CD14-positive monocyte (primary cell): ENCODE measurements around the gene FAAP20. TPM values are rescaled to one million over a fixed set of nuclear protein-coding genes. Genes with fewer than 3 reads are reported as not detected.

Experiments used
- DNase-seq, 3 donors: peaks; one replicate each; pipeline ENCODE4 v3.0.0-alpha.2; 2011 to 2022
- H2AFZ ChIP-seq: 2 replicates; pipeline ENCODE4 v1.6.0; 2012; ENCODE audit warnings: mild to moderate bottlenecking, low read depth, low read length, inconsistent platforms; ENCODE audit not compliant: insufficient read depth, poor library complexity, severe bottlenecking
- H3K27ac ChIP-seq, 2 donors: 1 replicate in 1 of 2; 2 replicates in 1 of 2; pipeline ENCODE4 v1.5.1; 2012 to 2013; ENCODE audit warnings: low read length in 2 of 2, control low read depth in 1 of 2, inconsistent platforms in 1 of 2, low read depth in 1 of 2, mild to moderate bottlenecking in 1 of 2
- H3K27me3 ChIP-seq, 2 donors: one replicate each; pipeline versions ENCODE4 v1.6.0 to v1.6.1; 2011 to 2013; ENCODE audit warnings: low read length in 2 of 2; ENCODE audit not compliant: control insufficient read depth in 2 of 2, insufficient read depth in 2 of 2
- H3K36me3 ChIP-seq, 2 donors: replicated peaks in 1 of 2; 1 replicate in 1 of 2; 2 replicates in 1 of 2; pipeline versions ENCODE4 v1.5.1 to v1.6.1; 2012 to 2013; ENCODE audit warnings: low read length in 2 of 2, control low read depth in 1 of 2, inconsistent platforms in 1 of 2, mild to moderate bottlenecking in 1 of 2; ENCODE audit not compliant: insufficient read depth in 2 of 2, control insufficient read depth in 1 of 2
- H3K4me1 ChIP-seq, 2 donors: 1 replicate in 1 of 2; 2 replicates in 1 of 2; pipeline versions ENCODE4 v1.5.1 to v1.6.1; 2012 to 2013; ENCODE audit warnings: low read length in 2 of 2, control low read depth in 1 of 2, inconsistent platforms in 1 of 2, mild to moderate bottlenecking in 1 of 2, moderate library complexity in 1 of 2; ENCODE audit not compliant: insufficient read depth in 2 of 2, control insufficient read depth in 1 of 2
- H3K4me2 ChIP-seq: replicated peaks from 2 replicates; pipeline ENCODE3; 2012; ENCODE audit warnings: low read length, moderate library complexity, mild to moderate bottlenecking; ENCODE audit not compliant: poor library complexity, severe bottlenecking; ENCODE audit errors: extremely low read depth
- H3K4me3 ChIP-seq, 3 experiments: fragments of 200-600 bp in 1 of 3; sonication (generic) in 1 of 3; replicated peaks in 1 of 3; 1 replicate in 2 of 3; 2 replicates in 1 of 3; pipeline ENCODE4 v1.5.1; 2011 to 2013; ENCODE audit warnings: low read length in 3 of 3, mild to moderate bottlenecking in 3 of 3, control low read depth in 2 of 3, low read depth in 2 of 3, inconsistent platforms in 1 of 3, moderate library complexity in 1 of 3
- H3K79me2 ChIP-seq: 2 replicates; pipeline ENCODE4 v1.6.0; 2012; ENCODE audit warnings: mild to moderate bottlenecking, control low read depth, inconsistent platforms, low read length, moderate library complexity; ENCODE audit not compliant: insufficient read depth
- H3K9ac ChIP-seq: 2 replicates; pipeline ENCODE4 v1.6.0; 2017; ENCODE audit warnings: low read length, mild to moderate bottlenecking; ENCODE audit not compliant: insufficient read depth, poor library complexity, severe bottlenecking
- H3K9me3 ChIP-seq, 2 donors: replicated peaks in 1 of 2; 1 replicate in 1 of 2; 2 replicates in 1 of 2; pipeline versions ENCODE4 v1.5.1 to v1.6.1; 2012 to 2013; ENCODE audit warnings: low read length in 2 of 2, control low read depth in 1 of 2; ENCODE audit not compliant: control insufficient read depth in 1 of 2, insufficient read depth in 1 of 2
- H4K20me1 ChIP-seq: 2 replicates; pipeline ENCODE4 v1.6.0; 2012; ENCODE audit warnings: mild to moderate bottlenecking, low read length, control low read depth, moderate library complexity; ENCODE audit not compliant: insufficient read depth
- H3K27ac Mint-ChIP-seq, 7 donors: one replicate each; pipeline ENCODE4 v1.8.0; 2020; ENCODE audit warnings: mild to moderate bottlenecking in 7 of 7, mixed read lengths in 7 of 7, moderate library complexity in 6 of 7, inconsistent platforms in 2 of 7
- H3K27me3 Mint-ChIP-seq, 3 donors: one replicate each; pipeline ENCODE4 v1.8.0; 2021 to 2022; ENCODE audit warnings: low read depth in 3 of 3, mild to moderate bottlenecking in 3 of 3, mixed read lengths in 3 of 3, moderate library complexity in 3 of 3, inconsistent platforms in 1 of 3
- H3K36me3 Mint-ChIP-seq, 2 donors: one replicate each; pipeline ENCODE4 v1.8.0; 2020; ENCODE audit warnings: mixed read lengths in 2 of 2, inconsistent platforms in 1 of 2, mild to moderate bottlenecking in 1 of 2
- H3K4me1 Mint-ChIP-seq: one replicate; pipeline ENCODE4 v1.8.0; 2020; ENCODE audit warnings: mild to moderate bottlenecking, mixed read lengths
- H3K4me3 Mint-ChIP-seq, 2 donors: one replicate each; pipeline ENCODE4 v1.8.0; 2020; ENCODE audit warnings: mild to moderate bottlenecking in 2 of 2, mixed read lengths in 2 of 2, moderate library complexity in 1 of 2
- H3K9me3 Mint-ChIP-seq, 7 donors: one replicate each; pipeline ENCODE4 v1.8.0; 2020 to 2022; ENCODE audit warnings: mixed read lengths in 7 of 7, mild to moderate bottlenecking in 6 of 7, moderate library complexity in 6 of 7, inconsistent platforms in 2 of 7
- CTCF ChIP-seq: fragments of 200-600 bp; IDR thresholded peaks from one replicate; pipeline ENCODE4 v1.8.0; 2022; ENCODE audit warnings: antibody characterized with exemption, mild to moderate bottlenecking
- WGBS: methylation state at CpG from one replicate; pipeline ENCODE4 v1.1.5; 2013; ENCODE audit warnings: missing lambda C conversion rate; ENCODE audit not compliant: insufficient coverage; 5-methylcytosine and 5-hydroxymethylcytosine counted together
- intact Hi-C, 2 donors: fragments of 100-400 bp; cut with micrococcal nuclease; formaldehyde crosslinking; loops; one replicate each; pipeline versions ENCODE4 v1.15.0 to v1.15.1; 2023
- polyA plus RNA-seq, 3 donors: library from polyadenylated mRNA; depleted of rRNA in 1 of 3; unstranded in 2 of 3; stranded (reverse) in 1 of 3; fragments of 300-500 nt in 2 of 3; fragments of >200 nt in 1 of 3; fragmentation: Illumina TruSeq in 2 of 3; gene quantifications; 1 replicate in 2 of 3; 2 replicates in 1 of 3; pipeline ENCODE4 v1.2.3, GENCODE V29; 2012 to 2021

FAAP20 gene
- polyA plus RNA-seq, 3 donors = 11.8 to 49.3 (median 35.1) TPM

GRCh38 chr1:2226525-2227345, 32.2 kb upstream of the FAAP20 start:
- intact Hi-C loops = no loop called here
- peaks cover 38% of the 10 kb centered on the region for H3K4me1 Mint-ChIP-seq
- H3K4me3 ChIP-seq = peak overlapping the region; percentile 42 to 67 (median 47)

More at GRCh38 chr1:2226525-2227345, 32.2 kb upstream of the FAAP20 start:
- Histone ChIP-seq H3K4me2 (peak overlapping the region; percentile 76), H3K27ac (peak overlapping the region in 1 of 2 donors; percentile 78), H3K9ac (peak overlapping the region; percentile 79), H2AFZ (peak overlapping the region; percentile 78), H3K4me1 (peaks cover 49 to 55% of the 10 kb centered on the region in 2 donors), H3K79me2 (peaks cover 29% of the 10 kb centered on the region), H3K27me3 (peaks cover 0 to 10% of the 10 kb centered on the region in 2 donors), H4K20me1 (peaks cover 29% of the 10 kb centered on the region), H3K36me3 (no peaks in the 10 kb centered on the region), H3K9me3 (no peaks in the 10 kb centered on the region)
- Mint-ChIP-seq H3K27ac (peak overlapping the region in 4 of 7 donors; percentile 33 to 82 (median 56)), H3K36me3 (peaks cover 11 to 18% of the 10 kb centered on the region in 2 donors), H3K27me3 (peaks cover 10 to 21% (median 12%) of the 10 kb centered on the region in 3 donors), H3K4me3 (peak overlapping the region; percentile 79 to 87), H3K9me3 (peaks cover 0 to 7% (median 2%) of the 10 kb centered on the region in 7 donors)
- 18% methylated on average over 66 of the region's 73 CpGs for WGBS
- TF ChIP-seq CTCF = no peak
- no peak for DNase-seq
